HG03442 (cell line): ENCODE measurements around the gene RBM12.

Experiments
- ATAC-seq: cut with Tn5 transposase; IDR thresholded peaks from one replicate; pipeline ENCODE4 v1.9.1; 2021; ENCODE audit warnings: mild to moderate bottlenecking, moderate library complexity; ENCODE audit not compliant: unreplicated experiment

Gene RBM12

GRCh38 chr20:35626386-35627001 lies 38.2 kb downstream of the RBM12 start:
- ATAC-seq = no peak

GRCh38 chr20:35625584-35626385 lies 38.9 kb downstream of the RBM12 start:
- ATAC-seq = no peak

- no peak for ATAC-seq
These were observed 43.1 kb downstream of the RBM12 start for GRCh38 chr20:35621560-35621946.

- ATAC-seq = no peak
These were observed 43.7 kb downstream of the RBM12 start for GRCh38 chr20:35620818-35621559.

- ATAC-seq = peak; percentile 27
These were observed 45.3 kb downstream of the RBM12 start for GRCh38 chr20:35619196-35620095.

GRCh38 chr20:35618263-35619131 lies 46.2 kb downstream of the RBM12 start:
- no peak for ATAC-seq

GRCh38 chr20:35617397-35618262 lies 47.1 kb downstream of the RBM12 start:
- no peak for ATAC-seq

- no peak for ATAC-seq
These were observed 48.0 kb downstream of the RBM12 start for GRCh38 chr20:35616465-35617396.

- peak; percentile 77 for ATAC-seq
These were observed 48.8 kb downstream of the RBM12 start, which contains the start of gene SPAG4 for GRCh38 chr20:35615667-35616464. SPAG4 (plus strand) TSS chr20:35615829; CDS start chr20:35616004, 175 bp downstream.

GRCh38 chr20:35611482-35611881 lies 53.2 kb downstream of the RBM12 start:
- ATAC-seq = no peak

- ATAC-seq = no peak
These were observed 53.8 kb downstream of the RBM12 start for GRCh38 chr20:35610833-35611427.

- ATAC-seq = no peak
These were observed 57.5 kb downstream of the RBM12 start for GRCh38 chr20:35607003-35607735.

- no peak for ATAC-seq
These were observed 58.6 kb downstream of the RBM12 start for GRCh38 chr20:35606127-35606526.

- ATAC-seq = no peak
These were observed 60.3 kb downstream of the RBM12 start for GRCh38 chr20:35604449-35604747.

- no peak for ATAC-seq
These were observed 60.8 kb downstream of the RBM12 start for GRCh38 chr20:35603695-35604448.
